ENCODE measurements around the gene GIMAP1.

GIMAP1 gene

DNA sequence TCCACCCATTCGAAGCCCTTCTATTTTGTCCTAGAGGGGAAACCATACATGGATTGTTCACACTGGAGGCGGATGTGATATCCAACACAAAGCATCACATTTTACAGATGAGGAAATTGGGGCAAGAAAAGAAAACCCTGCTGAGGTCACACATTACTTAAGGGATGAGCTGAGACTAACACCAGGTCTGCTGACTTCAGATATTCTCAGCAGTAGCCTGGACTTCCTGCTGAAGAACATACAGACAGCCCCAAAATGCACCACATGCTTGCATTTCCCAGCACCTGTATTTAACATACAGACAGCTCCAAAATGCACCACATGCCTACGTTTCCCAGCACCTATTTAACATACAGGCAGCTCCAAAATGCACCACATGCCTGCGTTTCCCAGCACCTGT, 32.0 kb downstream of the GIMAP1 start:
- DNase-seq (ENCODE audit: low read depth), result no peak

DNA sequence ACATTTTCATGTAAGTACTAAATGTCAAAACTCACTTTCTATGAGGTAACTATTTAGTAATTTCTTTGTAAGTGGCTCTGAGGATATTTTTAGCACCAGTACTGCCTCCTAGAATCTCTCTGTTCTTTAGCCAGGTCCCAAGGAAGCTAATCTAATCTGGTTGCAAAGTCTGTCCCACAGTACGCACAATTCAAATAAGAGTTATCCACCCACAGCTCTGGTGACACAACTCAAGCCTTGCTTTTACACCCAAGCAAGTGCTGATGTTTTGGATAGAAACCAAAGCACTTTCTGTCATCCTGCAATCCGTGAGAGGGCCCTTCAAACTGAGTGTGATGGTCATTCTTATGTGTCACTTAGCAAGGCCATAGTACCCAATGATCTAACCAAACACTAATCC, 35.3 kb downstream of the GIMAP1 start:
- DNase-seq (ENCODE audit: low read depth), result no peak

DNA sequence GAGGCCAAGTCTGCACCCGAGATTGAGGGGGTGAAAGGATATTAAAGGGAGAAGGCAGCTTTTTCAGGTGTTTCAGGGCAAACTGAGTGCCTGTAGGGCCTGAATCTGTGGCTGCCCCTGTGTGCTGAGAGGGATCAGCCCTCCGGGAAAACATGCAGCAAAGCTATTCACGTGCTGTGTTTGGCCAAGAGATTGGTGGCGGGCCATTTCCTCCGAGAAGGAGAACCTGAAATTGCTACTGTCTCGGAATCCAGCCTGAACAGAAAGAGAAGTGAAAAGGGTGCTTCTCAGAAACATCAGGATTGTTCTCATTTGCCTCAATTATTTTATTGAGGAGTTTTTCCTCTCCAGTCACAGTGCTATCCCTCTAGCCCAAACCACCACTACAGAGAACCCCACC, 36.8 kb downstream of the GIMAP1 start:
- DNase-seq (ENCODE audit: low read depth), result no peak

DNA sequence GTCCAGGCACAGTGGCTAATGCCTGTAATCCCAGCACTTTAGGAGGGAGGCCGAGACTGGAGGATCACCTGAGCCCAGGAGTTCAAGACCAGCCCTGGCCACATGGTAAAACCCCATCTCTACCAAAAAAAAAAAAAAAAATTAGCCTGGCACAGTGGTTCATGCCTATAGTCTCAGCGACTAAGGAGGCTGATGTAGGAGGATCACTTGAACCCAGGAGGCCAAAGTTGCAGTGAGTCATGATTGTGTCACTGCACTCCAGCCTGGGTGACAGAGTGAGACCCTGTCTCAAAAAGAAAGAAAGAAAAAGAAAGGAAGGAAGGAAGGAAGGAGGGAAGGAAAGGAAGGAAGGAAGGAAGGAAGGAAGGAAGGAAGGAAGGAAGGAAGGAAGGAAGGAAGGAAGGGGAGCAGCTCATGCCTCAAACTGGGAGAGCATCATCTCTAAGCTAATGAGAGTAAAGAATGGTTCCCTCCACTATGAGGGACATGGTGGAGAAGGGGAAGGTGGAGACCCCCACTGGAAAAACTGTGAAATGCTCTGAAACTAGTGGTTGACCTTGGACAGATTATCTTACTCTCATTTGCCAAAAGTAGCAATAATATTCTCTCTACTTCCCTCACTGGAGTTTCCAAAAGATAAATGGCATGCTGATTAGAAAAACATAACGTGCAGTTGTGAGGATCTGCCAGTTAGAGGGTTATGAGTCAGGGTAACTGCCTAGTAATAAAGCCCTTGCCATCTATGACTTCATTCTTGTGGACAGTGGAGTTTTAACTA, 37.6 kb downstream of the GIMAP1 start:
- no peak for DNase-seq (ENCODE audit: low read depth)

DNA sequence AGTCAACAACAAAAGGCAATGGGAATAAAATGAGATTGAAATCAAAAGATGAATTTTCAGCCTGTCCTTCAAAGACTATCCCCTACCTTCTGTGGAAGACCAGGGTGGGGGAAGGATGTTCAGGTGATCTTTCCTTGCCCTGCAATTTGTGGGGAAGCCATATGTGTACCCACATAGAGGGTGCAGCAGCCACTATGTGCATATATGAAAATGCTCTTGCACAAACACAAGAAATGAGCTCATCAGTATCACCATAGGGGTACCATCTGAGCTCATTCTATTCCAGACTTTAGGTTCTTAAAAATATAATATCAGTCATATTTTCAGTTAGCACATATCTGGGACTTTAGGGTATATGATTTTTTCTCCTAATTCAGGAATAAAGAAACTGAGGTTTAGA, 38.5 kb downstream of the GIMAP1 start:
- DNase-seq (ENCODE audit: low read depth), result no peak

DNA sequence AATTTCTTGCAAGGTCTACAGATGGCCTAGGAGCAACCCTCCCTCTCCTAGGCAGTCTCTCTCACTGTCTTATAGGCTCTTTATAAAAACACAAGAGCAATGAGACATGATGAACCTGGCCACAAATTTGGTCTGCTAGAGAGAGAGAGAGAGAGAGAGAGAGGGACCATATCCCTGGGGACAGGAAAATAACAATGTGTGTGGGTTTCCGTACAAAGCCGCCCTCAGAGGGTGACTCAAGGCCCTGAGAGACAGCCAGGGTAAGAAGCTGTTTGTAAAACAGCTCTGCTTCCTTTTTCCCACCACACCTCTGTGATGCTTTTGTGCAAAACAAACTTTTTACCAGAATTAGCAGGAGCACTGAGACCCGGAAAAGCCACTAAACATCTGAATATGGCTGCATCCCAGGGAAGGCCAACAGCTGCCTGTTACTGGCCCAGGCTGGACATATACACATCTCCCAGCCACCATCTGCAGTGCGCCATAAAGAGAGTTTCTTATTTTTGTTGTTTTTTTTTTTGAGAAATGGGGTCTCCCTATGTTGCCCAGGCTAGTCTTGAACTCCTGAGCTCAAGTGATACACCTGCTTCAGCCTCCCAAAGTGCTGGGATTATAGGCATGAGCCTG, 39.2 kb downstream of the GIMAP1 start:
- peak; percentile 68 for DNase-seq (ENCODE audit: low read depth)

DNA sequence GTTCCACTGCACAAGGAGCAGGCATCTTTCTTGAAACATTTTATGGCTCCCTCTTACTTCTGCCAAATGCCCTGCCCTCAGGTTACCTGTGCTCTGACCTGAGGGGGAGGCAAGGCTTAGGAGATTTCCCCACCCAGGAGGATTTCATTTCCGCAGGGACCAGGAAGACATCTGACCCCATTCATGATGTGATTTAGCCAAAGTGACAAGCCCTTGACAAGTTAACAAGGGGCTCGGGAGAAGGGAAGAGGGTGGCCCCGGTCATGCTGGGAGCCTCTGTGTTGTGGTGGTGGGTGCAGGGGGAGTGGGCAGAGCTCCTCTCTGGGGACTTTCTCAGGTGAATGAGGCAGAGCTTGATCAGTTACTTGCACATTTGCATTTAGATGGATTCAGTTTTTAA, 39.8 kb downstream of the GIMAP1 start:
- DNase-seq (ENCODE audit: low read depth), result no peak

DNA sequence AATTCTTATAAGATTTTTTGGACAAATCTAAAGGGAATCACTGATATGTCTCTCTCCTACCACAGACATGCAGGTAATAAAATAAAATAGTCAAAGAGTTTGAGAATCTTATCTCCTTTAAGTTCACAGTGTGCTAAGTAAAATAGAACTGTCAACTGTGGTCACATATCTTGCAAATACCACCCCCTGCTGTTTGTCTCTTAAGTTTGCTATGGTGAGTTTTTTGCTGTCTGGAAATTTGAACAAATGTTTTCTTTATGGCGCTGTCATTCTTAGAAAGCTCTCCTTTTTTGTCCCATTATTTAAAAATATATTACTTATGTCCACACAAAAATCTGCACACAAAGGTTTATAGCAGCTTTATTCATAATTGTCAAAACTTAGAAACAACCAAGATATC, 40.4 kb downstream of the GIMAP1 start:
- no peak for DNase-seq (ENCODE audit: low read depth)

DNA sequence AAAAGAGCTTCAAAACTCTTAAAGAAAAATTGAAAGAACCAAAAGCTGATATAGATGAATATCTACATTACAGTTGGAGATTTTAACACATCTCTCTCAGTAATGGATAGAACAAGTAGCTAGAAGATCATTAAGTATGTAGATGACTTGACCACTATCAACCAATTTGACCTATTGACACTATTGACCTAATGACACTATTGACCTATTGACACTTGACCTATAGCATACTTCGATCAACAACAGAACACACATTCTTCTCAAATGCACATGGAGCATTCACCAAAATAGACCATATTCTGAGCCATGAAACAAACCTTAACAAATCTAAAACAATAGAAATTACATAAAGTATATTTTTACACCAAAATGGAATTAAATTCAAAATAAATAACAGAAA, 43.1 kb downstream of the GIMAP1 start:
- DNase-seq (ENCODE audit: low read depth), result no peak

DNA sequence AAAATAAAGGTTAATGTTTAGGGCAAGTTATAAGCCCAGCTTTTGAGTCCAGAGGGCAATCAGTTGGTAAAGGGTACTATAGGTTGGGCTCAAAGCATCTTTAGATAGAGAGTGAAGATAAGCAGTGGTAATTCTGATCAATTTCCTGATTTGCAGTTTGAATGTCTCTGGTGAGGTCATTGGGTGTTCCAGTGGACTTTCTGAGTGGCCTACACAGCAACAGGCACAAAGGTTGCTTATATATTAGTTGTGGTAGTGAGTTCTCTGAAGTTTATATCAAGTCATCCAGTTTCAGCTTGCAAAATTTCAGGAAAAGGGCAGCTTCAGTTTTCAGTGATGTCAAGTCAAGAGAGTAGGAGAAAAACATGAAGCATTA, 49.9 kb downstream of the GIMAP1 start:
- no peak for DNase-seq (ENCODE audit: low read depth)

DNA sequence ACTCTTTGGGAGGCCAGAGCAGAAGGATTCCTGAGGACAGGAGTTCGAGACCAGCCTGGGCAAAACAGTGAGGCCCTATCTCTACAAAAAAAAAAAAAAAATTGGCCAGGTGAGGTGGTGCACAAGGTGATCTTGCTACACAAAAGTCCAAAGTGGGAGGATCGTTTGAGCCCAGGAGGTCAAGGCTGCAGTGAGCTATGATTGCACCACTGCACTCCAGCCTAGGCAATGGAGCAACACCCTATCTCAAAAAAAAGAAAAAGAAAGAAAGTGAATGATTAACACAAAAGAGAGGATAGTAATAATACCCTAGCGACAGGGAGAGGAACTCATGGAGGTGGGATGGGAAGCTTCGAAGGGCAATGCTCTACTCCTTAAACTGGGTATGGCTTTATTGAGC, 53.4 kb downstream of the GIMAP1 start:
- no peak for DNase-seq (ENCODE audit: low read depth)

Data from stimulated activated CD4-positive, alpha-beta T cell treated with anti-CD3 and anti-CD28 coated beads, Interleukin-2, amount 100 ng/mL, for 4 hours (primary cell).